SK-N-SH (cell line): Measurements from ENCODE around the gene CAPN9. TPM values are rescaled to one million over a fixed set of nuclear protein-coding genes. Genes with fewer than 3 reads are reported as not detected.

Experiments used
- CTCF ChIA-PET: fragments of 300-600, 350-600 bp; formaldehyde crosslinking; extraction: SDS; loops from one replicate; lab custom pipeline; 2021; lab: Yijun Ruan, JAX
- POLR2A ChIA-PET: fragments of 350-600 bp; sonication (Branson Sonifier 250); formaldehyde crosslinking; extraction: SDS; loops from one replicate; lab custom pipeline; 2020; ENCODE audit warnings: antibody characterized with exemption, inconsistent platforms; lab: Yijun Ruan, JAX
- DNase-seq: peaks from one replicate; pipeline ENCODE4 v3.0.0; 2012
- H2AFZ ChIP-seq: fragments of 200-600 bp; sonication (generic); 2 replicates; pipeline ENCODE4 v1.8.1; 2016; ENCODE audit warnings: antibody characterized with exemption, mild to moderate bottlenecking, low read depth
- H3F3A ChIP-seq: fragments of 200-600 bp; sonication (generic); replicated peaks from 2 replicates; pipeline ENCODE3; 2016; ENCODE audit warnings: antibody characterized with exemption, mild to moderate bottlenecking; ENCODE audit not compliant: insufficient read depth
- H3K27ac ChIP-seq, 2 experiments: fragments of 200-500 bp in 1 of 2; fragments of 200-600 bp in 1 of 2; sonication (Bioruptor generic) in 1 of 2; sonication (generic), shearing (Covaris generic) in 1 of 2; 2 replicates each; pipeline versions ENCODE4 v1.5.1 to v1.6.1; 2014 to 2016; ENCODE audit warnings: low read depth in 2 of 2, inconsistent platforms in 1 of 2, low read length in 1 of 2, mild to moderate bottlenecking in 1 of 2, mixed read lengths in 1 of 2
- H3K27me3 ChIP-seq: fragments of 200-600 bp; sonication (generic), shearing (Covaris generic); 2 replicates; pipeline ENCODE4 v1.6.1; 2016; ENCODE audit warnings: mixed run types; ENCODE audit not compliant: insufficient read depth
- H3K36me3 ChIP-seq, 2 experiments: fragments of 200-500 bp in 1 of 2; fragments of 200-600 bp in 1 of 2; sonication (Bioruptor generic) in 1 of 2; sonication (generic) in 1 of 2; replicated peaks in 1 of 2; 2 replicates each; pipeline versions ENCODE3 to v1.5.1; 2014 to 2016; ENCODE audit warnings: low read length in 1 of 2, mild to moderate bottlenecking in 1 of 2; ENCODE audit not compliant: insufficient read depth in 2 of 2, control insufficient read depth in 1 of 2
- H3K4me1 ChIP-seq, 2 experiments: fragments of 200-500 bp in 1 of 2; fragments of 200-600 bp in 1 of 2; sonication (Bioruptor generic) in 1 of 2; sonication (generic), shearing (Covaris generic) in 1 of 2; 2 replicates each; pipeline versions ENCODE4 v1.5.1 to v1.6.1; 2014 to 2016; ENCODE audit warnings: low read depth in 1 of 2, low read length in 1 of 2, mixed run types in 1 of 2; ENCODE audit not compliant: insufficient read depth in 2 of 2, control insufficient read depth in 1 of 2
- H3K4me2 ChIP-seq: fragments of 200-600 bp; sonication (generic), shearing (Covaris generic); 2 replicates; pipeline ENCODE4 v1.6.1; 2017; ENCODE audit warnings: mixed run types
- H3K4me3 ChIP-seq, 2 experiments: fragments of 200-500 bp in 1 of 2; fragments of 200-600 bp in 1 of 2; sonication (Bioruptor generic) in 1 of 2; sonication (generic), shearing (Covaris generic) in 1 of 2; 2 replicates each; pipeline versions ENCODE4 v1.5.1 to v1.8.1; 2014 to 2016; ENCODE audit warnings: low read depth in 2 of 2, inconsistent platforms in 1 of 2, low read length in 1 of 2, mild to moderate bottlenecking in 1 of 2, mixed read lengths in 1 of 2, moderate library complexity in 1 of 2
- H3K79me2 ChIP-seq: fragments of 200-600 bp; sonication (generic); 2 replicates; pipeline ENCODE4 v1.8.1; 2017; ENCODE audit warnings: mild to moderate bottlenecking; ENCODE audit not compliant: insufficient read depth
- H3K9ac ChIP-seq: fragments of 200-600 bp; sonication (generic); 2 replicates; pipeline ENCODE4 v1.6.1; 2017; ENCODE audit warnings: mixed run types
- H3K9me2 ChIP-seq: fragments of 200-600 bp; sonication (generic); 2 replicates; pipeline ENCODE4 v1.6.1; 2017; ENCODE audit warnings: mixed run types
- H3K9me3 ChIP-seq: fragments of 200-600 bp; sonication (generic); 2 replicates; pipeline ENCODE4 v1.6.1; 2017; ENCODE audit warnings: mixed run types, mild to moderate bottlenecking, moderate library complexity
- H4K20me1 ChIP-seq: fragments of 200-600 bp; sonication (generic); 2 replicates; pipeline ENCODE4 v1.6.1; 2017; ENCODE audit warnings: mild to moderate bottlenecking, mixed run types; ENCODE audit not compliant: insufficient read depth
- EP300 ChIP-seq, 2 experiments: IDR thresholded peaks; 2 replicates each; pipeline versions ENCODE4 v1.4.0 to v1.6.1; 2012; ENCODE audit warnings: borderline replicate concordance in 1 of 2, low read depth in 1 of 2, low read length in 1 of 2
- FOXM1 ChIP-seq: IDR thresholded peaks from 2 replicates; pipeline ENCODE4 v1.4.0; 2012; ENCODE audit warnings: low read depth, mild to moderate bottlenecking
- GATA2 ChIP-seq: sonication (generic); formaldehyde crosslinking; IDR thresholded peaks from 2 replicates; pipeline ENCODE4 v1.5.0; 2020; ENCODE audit warnings: mild to moderate bottlenecking, missing genetic modification reagents
- JUND ChIP-seq: IDR thresholded peaks from 2 replicates; pipeline ENCODE4 v1.4.0; 2012
- MXI1 ChIP-seq: IDR thresholded peaks from 2 replicates; pipeline ENCODE4 v1.6.1; 2012; ENCODE audit warnings: mild to moderate bottlenecking, low read depth, low read length, improper control_type of control experiment
- NFIC ChIP-seq: IDR thresholded peaks from 2 replicates; pipeline ENCODE4 v1.4.0; 2012; ENCODE audit warnings: borderline replicate concordance
- PBX3 ChIP-seq: IDR thresholded peaks from 2 replicates; pipeline ENCODE4; 2012
- RAD21 ChIP-seq: IDR thresholded peaks from 2 replicates; pipeline ENCODE4 v1.6.1; 2012; ENCODE audit warnings: mild to moderate bottlenecking, low read length
- RCOR1 ChIP-seq: fragments of 150-350 bp; IDR thresholded peaks from 2 replicates; pipeline ENCODE4 v1.6.1; 2017; ENCODE audit warnings: antibody characterized with exemption, low read length
- TCF12 ChIP-seq: IDR thresholded peaks from 2 replicates; pipeline ENCODE4 v1.4.0; 2012
- WGBS: methylation state at CpG from one replicate; pipeline ENCODE4 v1.1.6; 2017; ENCODE audit warnings: low lambda C conversion rate; 5-methylcytosine and 5-hydroxymethylcytosine counted together
- polyA plus RNA-seq, 3 experiments: library from polyadenylated mRNA; depleted of rRNA; stranded (reverse); fragments of >200 nt; gene quantifications; 2 replicates each; pipeline ENCODE4 v1.2.3, GENCODE V29; 2012
- TF ChIP-seq, protein P1 (sequence below): IDR thresholded peaks from 2 replicates; pipeline ENCODE4 v1.4.0; 2012; ENCODE audit warnings: low read depth

The CAPN9 gene
- polyA plus RNA-seq, 1 of the 3 experiments (the other 2 are of a cell fraction): not detected

DNA sequence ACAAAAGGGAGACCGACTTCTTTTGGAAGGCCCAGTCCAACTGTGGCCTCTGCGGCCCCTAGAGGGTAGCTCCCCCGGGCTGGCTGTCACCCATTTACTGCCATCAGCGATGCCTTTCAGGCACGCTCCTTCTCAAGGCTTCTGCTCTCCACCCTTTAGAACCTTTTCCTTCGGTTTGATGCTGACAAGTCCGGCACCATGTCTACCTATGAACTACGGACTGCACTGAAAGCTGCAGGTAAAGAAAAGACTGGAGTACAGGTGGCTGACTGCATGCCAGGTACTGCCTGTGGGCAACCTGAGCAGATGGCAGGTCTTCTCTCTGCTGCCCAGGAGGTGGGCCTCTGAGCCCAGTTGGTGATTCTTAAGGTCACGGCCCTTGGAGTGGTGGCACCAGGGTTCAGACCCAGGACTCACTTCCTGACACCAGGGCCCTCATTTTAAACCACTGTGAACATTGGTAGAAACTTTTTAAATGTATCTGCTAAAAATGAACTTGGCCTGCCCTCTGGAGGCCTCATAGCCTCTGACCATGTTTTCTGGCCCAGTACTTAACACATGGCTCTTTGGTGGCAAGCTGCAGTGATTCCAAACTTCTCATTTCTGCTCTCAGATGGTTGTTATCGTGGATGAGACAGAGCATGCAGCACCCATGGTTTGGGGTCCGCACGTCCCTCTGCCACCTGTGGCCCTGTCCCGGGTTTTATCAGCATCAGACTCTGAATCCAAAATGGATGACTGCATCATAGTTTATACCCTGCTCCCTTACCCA, 45.7 kb downstream of the CAPN9 start:
- Histone ChIP-seq H3K9ac (no peak overlapping the region), H3K4me1 (no peaks in the 10 kb centered on the region), H3K9me3 (no peaks in the 10 kb centered on the region), H3K4me2 (no peak overlapping the region), H4K20me1 (no peaks in the 10 kb centered on the region), H2AFZ (no peak overlapping the region), H3K27me3 (no peaks in the 10 kb centered on the region), H3K4me3 (no peak overlapping the region), H3K36me3 (no peaks in the 10 kb centered on the region), H3F3A (no peaks in the 10 kb centered on the region), H3K79me2 (no peaks in the 10 kb centered on the region)
- CTCF ChIA-PET: interaction anchor here (0.6 to 1.0 kb wide), 3 partner anchors 9 to 151 kb away, joined by 3 read pairs; no protein-coding TSS in a partner anchor
- no peak for DNase-seq
- POLR2A ChIA-PET: no interaction called here
- TF ChIP-seq MXI1: no peak
- TF ChIP-seq RAD21: peak; percentile 38
- no peak for TF ChIP-seq PBX3
- TF ChIP-seq EP300 (IDR thresholded peaks at IDR 0.05; ENCODE audit: borderline replicate concordance in 1 of 2, low read depth in 1 of 2, low read length in 1 of 2): no peak
- TF ChIP-seq, all 33 proteins: peak for 1
- WGBS: 70% methylated on average over 12 of the region's 13 CpGs
- H3K27ac ChIP-seq: no peak overlapping the region
- H3K9me2 ChIP-seq: no peaks in the 10 kb centered on the region

DNA sequence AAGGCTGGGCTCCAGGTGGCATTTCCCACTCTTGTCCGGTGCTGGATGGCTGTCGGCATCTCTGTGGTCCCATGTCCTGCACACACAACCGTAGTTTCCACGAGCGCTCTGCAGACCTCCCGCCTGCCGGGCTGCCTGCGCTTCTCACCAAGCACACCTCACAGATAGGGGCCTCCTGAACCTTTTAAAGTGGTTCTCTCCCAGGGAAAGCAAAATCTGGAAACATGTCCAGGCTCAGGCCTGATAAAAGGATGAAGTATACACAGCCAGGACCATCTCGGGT, 46.2 kb downstream of the CAPN9 start:
- Histone ChIP-seq H4K20me1 (no peaks in the 10 kb centered on the region), H3F3A (no peaks in the 10 kb centered on the region)
- TF ChIP-seq EP300 (IDR thresholded peaks at IDR 0.05; ENCODE audit: borderline replicate concordance in 1 of 2, low read depth in 1 of 2, low read length in 1 of 2): no peak
- TF ChIP-seq, all 33 proteins: peak for 0
- Histone ChIP-seq H3K9ac (no peak overlapping the region), H3K27me3 (no peaks in the 10 kb centered on the region), H3K4me1 (no peaks in the 10 kb centered on the region), H3K4me2 (no peak overlapping the region), H3K9me3 (no peaks in the 10 kb centered on the region), H3K79me2 (no peaks in the 10 kb centered on the region), H3K9me2 (no peaks in the 10 kb centered on the region), H3K27ac (no peak overlapping the region), H3K36me3 (no peaks in the 10 kb centered on the region), H2AFZ (no peak overlapping the region), H3K4me3 (no peak overlapping the region)
- ChIA-PET CTCF (interaction anchor here (0.6 to 1.0 kb wide), 2 partner anchors 8 to 124 kb away, joined by 3 read pairs; no protein-coding TSS in a partner anchor), POLR2A (no interaction called here)
- DNase-seq: no peak
- WGBS: 82% methylated on average over 9 of the region's 9 CpGs

- 19% methylated on average over 5 of the region's 5 CpGs for WGBS
Observed at GRCh38 chr1:230794431-230794830, 47.2 kb downstream of the CAPN9 start.

More at GRCh38 chr1:230794431-230794830, 47.2 kb downstream of the CAPN9 start:
- Histone ChIP-seq H3K4me3 (no peak overlapping the region), H3K36me3 (no peaks in the 10 kb centered on the region), H3K9me2 (no peaks in the 10 kb centered on the region), H3K27ac (no peak overlapping the region), H3K9ac (no peak overlapping the region), H3K79me2 (no peaks in the 10 kb centered on the region), H3K4me2 (no peak overlapping the region), H3K4me1 (no peaks in the 10 kb centered on the region), H3F3A (no peaks in the 10 kb centered on the region), H3K9me3 (no peaks in the 10 kb centered on the region), H3K27me3 (no peaks in the 10 kb centered on the region), H4K20me1 (no peaks in the 10 kb centered on the region), H2AFZ (no peak overlapping the region)
- POLR2A ChIA-PET: no interaction called here
- CTCF ChIA-PET: interaction anchor here (0.7 to 1.6 kb wide), 3 partner anchors 13 to 151 kb away, joined by 3 to 5 read pairs (median 3); no protein-coding TSS in a partner anchor
- peak; percentile 39 for DNase-seq
- TF ChIP-seq JUND (no peak), RAD21 (no peak), GATA2 (CRISPR knock-in tag) (no peak), TCF12 (0 out of 2 replicates have a peak, but pooled peaks have one; percentile 13), FOXM1 (no peak), PBX3 (peak; percentile 11; the same call in 1 of the 2 replicates), NFIC (peak; percentile 58), RCOR1 (0 out of 2 replicates have a peak, but pooled peaks have one; percentile 28)
- TF ChIP-seq, protein P1, sequence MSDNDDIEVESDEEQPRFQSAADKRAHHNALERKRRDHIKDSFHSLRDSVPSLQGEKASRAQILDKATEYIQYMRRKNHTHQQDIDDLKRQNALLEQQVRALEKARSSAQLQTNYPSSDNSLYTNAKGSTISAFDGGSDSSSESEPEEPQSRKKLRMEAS: no peak
